Fibroblast of the aortic adventitia (primary cell): ENCODE results near the gene TPRX1. TPM values are rescaled to one million over a fixed set of nuclear protein-coding genes. Genes with fewer than 3 reads are reported as not detected.
"Not testable (repeated sequence)": the region's sequence is repeated elsewhere in the genome, so short reads cannot be mapped to it uniquely, and the experiment has no call there.

Experiments used
- DNase-seq: peaks from one replicate; pipeline ENCODE4 v3.0.0-alpha.2; 2010; ENCODE audit warnings: low read depth
- H3K4me3 ChIP-seq: 2 replicates; pipeline ENCODE4 v1.5.1; 2011; ENCODE audit warnings: low read depth, mild to moderate bottlenecking, control low read depth, low read length, moderate library complexity
- total RNA-seq: library from RNA; depleted of rRNA; stranded (reverse); fragments of >200 nt; gene quantifications from 2 replicates; pipeline ENCODE4 v1.2.3, GENCODE V29; 2012; ENCODE audit warnings: low replicate concordance
- TF ChIP-seq, protein P1 (sequence below): IDR thresholded peaks from 2 replicates; pipeline ENCODE4 v1.5.1; 2011; ENCODE audit warnings: mild to moderate bottlenecking, low read length, control low read depth, inconsistent platforms; ENCODE audit not compliant: insufficient read depth

The TPRX1 gene
- total RNA-seq, 1 donor, result not detected

DNA sequence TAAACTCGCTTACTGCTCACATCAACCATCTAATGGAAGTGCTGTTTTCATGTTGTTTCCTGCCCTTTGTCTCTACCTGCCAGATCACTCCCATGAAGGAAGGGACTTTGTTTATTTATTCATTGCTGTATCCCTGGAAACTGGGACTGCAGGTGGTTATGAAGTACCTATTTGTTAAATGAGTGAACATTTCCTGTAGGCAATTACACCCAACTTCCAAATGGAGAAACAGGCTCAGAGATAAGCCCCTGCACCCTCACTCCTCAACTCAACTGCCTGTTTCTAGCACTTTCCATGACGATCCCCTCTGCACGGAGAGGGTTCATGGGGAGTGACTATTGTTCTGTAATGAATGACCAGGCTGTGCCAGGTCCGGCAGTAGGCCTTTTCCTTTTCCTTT lies 27.8 kb downstream of the TPRX1 start:
- H3K4me3 ChIP-seq, result no peak overlapping the region
- no peak for DNase-seq
- TF ChIP-seq, protein P1, sequence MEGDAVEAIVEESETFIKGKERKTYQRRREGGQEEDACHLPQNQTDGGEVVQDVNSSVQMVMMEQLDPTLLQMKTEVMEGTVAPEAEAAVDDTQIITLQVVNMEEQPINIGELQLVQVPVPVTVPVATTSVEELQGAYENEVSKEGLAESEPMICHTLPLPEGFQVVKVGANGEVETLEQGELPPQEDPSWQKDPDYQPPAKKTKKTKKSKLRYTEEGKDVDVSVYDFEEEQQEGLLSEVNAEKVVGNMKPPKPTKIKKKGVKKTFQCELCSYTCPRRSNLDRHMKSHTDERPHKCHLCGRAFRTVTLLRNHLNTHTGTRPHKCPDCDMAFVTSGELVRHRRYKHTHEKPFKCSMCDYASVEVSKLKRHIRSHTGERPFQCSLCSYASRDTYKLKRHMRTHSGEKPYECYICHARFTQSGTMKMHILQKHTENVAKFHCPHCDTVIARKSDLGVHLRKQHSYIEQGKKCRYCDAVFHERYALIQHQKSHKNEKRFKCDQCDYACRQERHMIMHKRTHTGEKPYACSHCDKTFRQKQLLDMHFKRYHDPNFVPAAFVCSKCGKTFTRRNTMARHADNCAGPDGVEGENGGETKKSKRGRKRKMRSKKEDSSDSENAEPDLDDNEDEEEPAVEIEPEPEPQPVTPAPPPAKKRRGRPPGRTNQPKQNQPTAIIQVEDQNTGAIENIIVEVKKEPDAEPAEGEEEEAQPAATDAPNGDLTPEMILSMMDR, result no peak

DNA sequence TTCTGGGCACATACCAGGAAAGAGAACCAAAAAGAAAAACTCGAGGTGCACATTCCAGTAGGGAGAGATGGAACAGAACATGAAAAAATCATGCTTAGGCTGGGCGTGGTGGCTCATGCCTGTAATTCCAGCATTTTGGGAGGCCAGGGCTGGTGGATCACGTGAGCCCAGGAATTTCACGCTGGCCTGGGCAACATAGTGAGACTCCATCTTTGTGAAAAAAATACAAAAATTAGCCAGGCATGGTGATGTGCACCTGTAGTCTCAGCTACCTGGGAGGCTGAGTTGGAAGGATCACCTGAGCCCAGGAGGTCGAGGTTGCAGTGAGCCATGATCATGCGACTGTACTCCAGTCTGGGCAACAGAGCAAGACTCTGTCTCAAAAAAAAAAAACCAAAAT lies 33.1 kb downstream of the TPRX1 start:
- not testable (repeated sequence) for H3K4me3 ChIP-seq, DNase-seq

DNA sequence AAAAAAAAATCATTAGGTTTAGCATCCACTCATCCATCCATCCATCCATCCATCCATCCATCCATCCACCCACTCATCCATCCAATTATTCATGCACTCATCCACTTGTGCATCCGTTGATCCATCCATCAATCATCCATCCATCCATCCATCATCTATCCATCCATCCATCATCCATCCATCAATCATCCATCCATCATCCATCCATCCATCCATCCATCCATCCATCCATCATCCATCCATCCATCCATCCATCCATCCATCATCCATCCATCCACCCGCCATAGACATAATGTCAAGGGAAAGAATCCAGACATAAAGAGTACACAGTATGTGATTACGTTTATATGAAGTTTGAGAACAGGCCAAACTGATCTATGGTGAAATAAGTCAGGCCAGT lies 34.8 kb downstream of the TPRX1 start:
- DNase-seq, result no peak
- no peak overlapping the region for H3K4me3 ChIP-seq
- TF ChIP-seq, protein P1, result no peak

DNA sequence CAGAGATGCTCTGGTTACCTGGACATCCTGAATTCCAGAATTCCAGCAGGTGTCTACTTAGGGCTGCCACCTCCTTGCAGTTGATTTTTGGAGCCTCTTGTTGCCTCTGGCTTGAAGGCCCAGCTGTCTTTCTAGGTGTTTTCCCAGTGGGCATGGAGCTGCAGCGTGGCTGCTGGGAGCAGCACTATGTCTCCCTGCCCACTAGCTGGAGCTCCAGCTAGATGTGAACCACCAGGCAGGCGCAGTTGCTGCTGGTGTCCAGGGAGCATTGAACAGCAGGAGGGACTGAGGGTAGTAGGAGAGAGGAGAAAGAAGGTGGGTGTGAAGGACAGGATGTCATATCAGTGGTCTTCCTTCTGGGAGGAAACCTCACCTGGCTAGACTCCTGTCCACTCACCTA lies 35.7 kb downstream of the TPRX1 start:
- TF ChIP-seq, protein P1, result no peak
- H3K4me3 ChIP-seq, result no peak overlapping the region
- DNase-seq, result no peak

DNA sequence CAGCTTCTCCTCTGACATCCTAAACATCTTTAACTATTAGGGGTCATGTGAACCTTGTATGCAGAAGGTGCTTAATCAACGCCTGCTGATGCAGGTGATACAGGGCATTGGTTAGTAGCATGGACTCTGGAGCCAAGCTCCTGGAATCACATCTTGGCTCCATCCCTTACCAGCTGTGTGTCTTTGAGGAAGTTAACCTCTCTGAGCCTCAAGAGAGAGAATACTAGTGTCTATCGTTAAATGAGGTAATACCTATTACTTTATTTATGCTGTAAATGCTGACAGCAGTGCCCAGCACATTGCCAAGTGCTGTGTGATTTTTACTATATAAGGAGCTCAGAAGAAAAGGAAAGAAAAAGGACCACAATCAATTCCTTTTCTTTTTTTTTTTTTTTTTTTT lies 37.0 kb downstream of the TPRX1 start:
- TF ChIP-seq, protein P1, result no peak

DNA sequence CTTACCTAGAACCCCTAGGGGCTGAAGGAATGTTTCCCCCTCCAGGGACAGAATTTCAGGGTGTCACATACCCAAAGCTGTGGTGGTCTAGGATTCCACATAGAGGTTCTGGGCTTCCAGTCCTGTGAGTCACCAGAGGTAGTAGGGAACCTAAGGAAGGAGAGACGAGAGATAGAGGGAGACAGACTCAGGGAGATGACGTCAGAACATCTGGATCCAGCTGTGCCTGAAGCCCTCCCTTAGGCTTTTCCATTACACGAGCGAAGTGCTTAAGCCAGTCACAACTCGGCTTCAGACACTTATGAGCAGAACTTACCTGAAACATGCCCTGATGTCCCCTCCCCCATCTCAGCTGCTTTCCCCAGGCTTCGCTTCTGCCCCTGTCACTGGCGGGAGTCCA lies 37.7 kb downstream of the TPRX1 start:
- TF ChIP-seq, protein P1, result no peak
- DNase-seq, result no peak

More for the DNA sequence above, 37.0 kb downstream of the TPRX1 start:
- DNase-seq, result no peak
- H3K4me3 ChIP-seq, result no peak overlapping the region

DNA sequence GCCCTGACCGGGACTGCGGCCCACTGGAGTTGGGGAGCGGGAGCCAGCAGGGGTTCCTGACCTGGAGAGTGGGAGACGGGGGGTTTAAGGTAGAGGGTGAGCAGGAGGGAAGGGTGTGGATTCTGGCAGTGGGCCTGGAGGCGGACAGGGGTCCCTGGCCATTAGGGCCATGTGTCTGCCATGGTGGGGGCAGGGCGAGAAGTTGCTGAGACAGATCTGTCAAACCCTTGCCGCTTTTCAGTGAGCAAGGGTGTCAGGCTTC lies 38.1 kb downstream of the TPRX1 start:
- TF ChIP-seq, protein P1, result no peak
- H3K4me3 ChIP-seq, result no peak overlapping the region
- DNase-seq, result no peak

More for the DNA sequence above, 37.7 kb downstream of the TPRX1 start:
- no peak overlapping the region for H3K4me3 ChIP-seq
